H9 (cell line): ENCODE data around the gene TNFRSF18. TPM values are rescaled to one million over a fixed set of nuclear protein-coding genes. Genes with fewer than 3 reads are reported as not detected.

Source experiments
- DNase-seq: peaks from one replicate; pipeline ENCODE4 v3.0.0-alpha.2; 2017
- H2AFZ ChIP-seq: one replicate; pipeline ENCODE4 v1.6.1; 2013; ENCODE audit warnings: mild to moderate bottlenecking, low read length, control low read depth, moderate library complexity
- H2AK5ac ChIP-seq: 2 replicates; pipeline ENCODE4 v1.6.1; 2013; ENCODE audit warnings: low read length, control low read depth, mixed read lengths; ENCODE audit not compliant: insufficient read length
- H2BK120ac ChIP-seq: one replicate; pipeline ENCODE4 v1.6.1; 2013; ENCODE audit warnings: low read depth, mild to moderate bottlenecking, low read length, control low read depth, inconsistent platforms; ENCODE audit not compliant: poor library complexity, severe bottlenecking
- H2BK12ac ChIP-seq: 2 replicates; pipeline ENCODE4 v1.6.1; 2013; ENCODE audit warnings: low read length, control low read depth, mixed read lengths, low read depth; ENCODE audit not compliant: insufficient read length
- H2BK15ac ChIP-seq: 2 replicates; pipeline ENCODE4 v1.6.1; 2013; ENCODE audit warnings: low read depth, low read length, control low read depth
- H2BK20ac ChIP-seq: one replicate; pipeline ENCODE4 v1.6.1; 2013; ENCODE audit warnings: low read depth, mild to moderate bottlenecking, low read length, control low read depth, inconsistent platforms; ENCODE audit not compliant: poor library complexity, severe bottlenecking
- H2BK5ac ChIP-seq: 2 replicates; pipeline ENCODE4 v1.6.1; 2013; ENCODE audit warnings: low read length, control low read depth, mixed read lengths; ENCODE audit not compliant: insufficient read length
- H3K14ac ChIP-seq: 2 replicates; pipeline ENCODE4 v1.6.1; 2013; ENCODE audit warnings: low read length, control low read depth; ENCODE audit not compliant: insufficient read depth
- H3K18ac ChIP-seq: 2 replicates; pipeline ENCODE4 v1.6.1; 2013; ENCODE audit warnings: low read depth, mild to moderate bottlenecking, mixed read lengths, low read length, control low read depth; ENCODE audit not compliant: insufficient read length
- H3K23ac ChIP-seq: 2 replicates; pipeline ENCODE4 v1.6.1; 2013; ENCODE audit warnings: low read length, control low read depth, mixed read lengths, low read depth; ENCODE audit not compliant: insufficient read length
- H3K23me2 ChIP-seq: 2 replicates; pipeline ENCODE4 v1.6.1; 2013; ENCODE audit warnings: low read depth, mild to moderate bottlenecking, mixed read lengths, low read length, control low read depth; ENCODE audit not compliant: insufficient read length, poor library complexity, severe bottlenecking
- H3K27ac ChIP-seq: 2 replicates; pipeline ENCODE4 v1.5.1; 2013; ENCODE audit warnings: low read length, control low read depth, mixed read lengths, low read depth; ENCODE audit not compliant: insufficient read length
- H3K27me3 ChIP-seq: 2 replicates; pipeline ENCODE4 v1.6.1; 2013; ENCODE audit warnings: low read length, control low read depth, inconsistent platforms; ENCODE audit not compliant: insufficient read depth
- H3K4ac ChIP-seq: 2 replicates; pipeline ENCODE4 v1.6.1; 2013; ENCODE audit warnings: low read depth, mild to moderate bottlenecking, control low read depth, inconsistent platforms, low read length, moderate library complexity
- H3K4me1 ChIP-seq: 2 replicates; pipeline ENCODE4 v1.6.1; 2013; ENCODE audit warnings: low read length, control low read depth, inconsistent platforms; ENCODE audit not compliant: insufficient read depth
- H3K4me2 ChIP-seq: 2 replicates; pipeline ENCODE4 v1.6.1; 2013; ENCODE audit warnings: low read length, control low read depth, mixed read lengths; ENCODE audit not compliant: insufficient read length, insufficient read depth
- H3K56ac ChIP-seq: 2 replicates; pipeline ENCODE4 v1.6.1; 2013; ENCODE audit warnings: low read depth, mild to moderate bottlenecking, mixed read lengths, low read length, control low read depth; ENCODE audit not compliant: insufficient read length
- H3K79me1 ChIP-seq: 2 replicates; pipeline ENCODE4 v1.6.1; 2013; ENCODE audit warnings: low read depth, mild to moderate bottlenecking, moderate library complexity, low read length, control low read depth, inconsistent platforms; ENCODE audit not compliant: insufficient read depth, poor library complexity, severe bottlenecking
- H3K79me2 ChIP-seq: 2 replicates; pipeline ENCODE4 v1.6.1; 2013; ENCODE audit warnings: low read length, control low read depth, inconsistent platforms; ENCODE audit not compliant: insufficient read depth
- H3K9ac ChIP-seq: 2 replicates; pipeline ENCODE4 v1.6.1; 2013; ENCODE audit warnings: low read length, control low read depth, mixed read lengths; ENCODE audit not compliant: insufficient read length; ENCODE audit errors: extremely low read depth
- H3K9me3 ChIP-seq: one replicate; pipeline ENCODE4 v1.6.1; 2013; ENCODE audit warnings: low read depth, low read length, inconsistent platforms; ENCODE audit not compliant: control insufficient read depth
- H3T11ph ChIP-seq: one replicate; pipeline ENCODE4 v1.6.1; 2013; ENCODE audit warnings: mild to moderate bottlenecking, low read length, control low read depth, inconsistent platforms
- H4K20me1 ChIP-seq: one replicate; pipeline ENCODE4 v1.6.1; 2013; ENCODE audit not compliant: control insufficient read depth, insufficient read length, insufficient read depth
- H4K5ac ChIP-seq: 2 replicates; pipeline ENCODE4 v1.6.1; 2013; ENCODE audit warnings: low read depth, mild to moderate bottlenecking, mixed read lengths, low read length, control low read depth; ENCODE audit not compliant: insufficient read length
- H4K8ac ChIP-seq: replicated peaks from 2 replicates; pipeline ENCODE4 v1.6.1; 2013; ENCODE audit warnings: low read length, control low read depth, mixed read lengths, low read depth; ENCODE audit not compliant: insufficient read length
- H4K91ac ChIP-seq: 2 replicates; pipeline ENCODE4 v1.6.1; 2013; ENCODE audit warnings: low read depth, mild to moderate bottlenecking, moderate library complexity, mixed read lengths, low read length, control low read depth; ENCODE audit not compliant: insufficient read length
- H3K27ac Mint-ChIP-seq, 3 experiments: 2 replicates in 2 of 3; 3 replicates in 1 of 3; pipeline ENCODE4 v1.8.0; 2020 to 2021; ENCODE audit warnings: mixed read lengths in 3 of 3, mild to moderate bottlenecking in 1 of 3, moderate library complexity in 1 of 3
- H3K27me3 Mint-ChIP-seq: 2 replicates; pipeline ENCODE4 v1.8.0; 2021; ENCODE audit warnings: low read depth, mild to moderate bottlenecking, moderate library complexity, mixed read lengths
- H3K36me3 Mint-ChIP-seq, 3 experiments: 2 replicates in 2 of 3; 3 replicates in 1 of 3; pipeline ENCODE4 v1.8.0; 2020 to 2021; ENCODE audit warnings: low read depth in 3 of 3, mixed read lengths in 3 of 3; ENCODE audit not compliant: insufficient read depth in 1 of 3
- H3K4me1 Mint-ChIP-seq, 2 experiments: 2 replicates each; pipeline ENCODE4 v1.8.0; 2020; ENCODE audit warnings: mixed read lengths in 2 of 2
- H3K4me3 Mint-ChIP-seq, 2 experiments: 2 replicates in 1 of 2; 3 replicates in 1 of 2; pipeline ENCODE4 v1.8.0; 2020 to 2021; ENCODE audit warnings: mild to moderate bottlenecking in 2 of 2, mixed read lengths in 2 of 2, moderate library complexity in 1 of 2
- H3K9me3 Mint-ChIP-seq, 2 experiments: 2 replicates in 1 of 2; 3 replicates in 1 of 2; pipeline ENCODE4 v1.8.0; 2020; ENCODE audit warnings: mild to moderate bottlenecking in 2 of 2, mixed read lengths in 2 of 2, moderate library complexity in 1 of 2
- CTCF ChIP-seq: fragments of 200-600 bp; sonication (generic); conservative IDR thresholded peaks from 3 replicates; pipeline ENCODE4 v1.8.0; 2021; ENCODE audit warnings: antibody characterized with exemption, mild to moderate bottlenecking
- WGBS: extraction: QIAGEN DNeasy Blood & Tissue Kit; methylation state at CpG from one replicate; pipeline ENCODE4 v1.1.7; 2013; ENCODE audit warnings: missing lambda C conversion rate, low lambda C conversion rate, mixed read lengths; ENCODE audit not compliant: insufficient read length; ENCODE audit errors: extremely low coverage; 5-methylcytosine and 5-hydroxymethylcytosine counted together
- total RNA-seq: library from RNA; stranded (reverse); gene quantifications from 2 replicates; pipeline ENCODE4 v1.2.1, GENCODE V29; 2021

Gene TNFRSF18
- total RNA-seq, 1 experiment from 2014 or later, result 2.0 TPM

- Histone ChIP-seq H2BK15ac (no peak overlapping the region), H3K4me2 (no peak overlapping the region), H4K5ac (no peak overlapping the region), H2BK5ac (no peak overlapping the region), H2BK120ac (no peak overlapping the region), H3K9me3 (no peaks in the 10 kb centered on the region), H3K27me3 (no peaks in the 10 kb centered on the region), H3K4me1 (no peaks in the 10 kb centered on the region), H4K91ac (no peak overlapping the region), H2AFZ (no peak overlapping the region), H2AK5ac (no peak overlapping the region), H3K23me2 (no peaks in the 10 kb centered on the region), H3K18ac (no peak overlapping the region), H3K23ac (no peak overlapping the region), H4K8ac (no peak overlapping the region), H3K56ac (no peak overlapping the region), H4K20me1 (no peaks in the 10 kb centered on the region), H2BK12ac (no peak overlapping the region), H2BK20ac (no peak overlapping the region), H3K79me1 (no peaks in the 10 kb centered on the region), H3K14ac (no peak overlapping the region), H3K79me2 (no peaks in the 10 kb centered on the region), H3T11ph (no peak overlapping the region), H3K27ac (no peak overlapping the region), H3K4ac (no peak overlapping the region), H3K9ac (no peak overlapping the region)
- no peak for TF ChIP-seq CTCF
- no CpG with 5 or more reads among the region's 74 CpGs for WGBS
- Mint-ChIP-seq H3K27me3 (no peaks in the 10 kb centered on the region; the same call in 1 of the 2 replicates), H3K4me1 (peaks cover 0 to 4% of the 10 kb centered on the region in 2 experiments; a peak in 1 of 4 replicates), H3K4me3 (no peak overlapping the region; a peak in 1 of 5 replicates), H3K27ac (peak overlapping the region in 2 of 3 experiments; percentile 84 to 95; a peak in 2 of 7 replicates), H3K9me3 (no peaks in the 10 kb centered on the region; a peak in 1 of 5 replicates), H3K36me3 (peaks cover 13 to 36% (median 27%) of the 10 kb centered on the region in 3 experiments; a peak in 6 of 7 replicates)
- no peak for DNase-seq
These were observed 10.6 kb upstream of the TNFRSF18 start for GRCh38 chr1:1216770-1217620.
